ENCODE data around the gene GUCY2C. TPM values are rescaled to one million over a fixed set of nuclear protein-coding genes. Genes with fewer than 3 reads are reported as not detected.

GUCY2C gene
- polyA plus RNA-seq, 1 experiment, result not detected

GRCh38 chr12:14621826-14622225 is 74.6 kb downstream of the GUCY2C start:
- Histone ChIP-seq H3K9me3 (ENCODE audit: control insufficient read depth, insufficient read depth, low read length) (no peaks in the 10 kb centered on the region), H3K27me3 (ENCODE audit: control insufficient read depth, insufficient read depth, low read length) (no peaks in the 10 kb centered on the region), H3K4me3 (ENCODE audit: low read depth, low read length) (no peak overlapping the region), H3K27ac (ENCODE audit: low read depth, low read length) (no peak overlapping the region)
- TF ChIP-seq CTCF (IDR thresholded peaks at IDR 0.05; ENCODE audit: low read depth, low read length), result no peak
- DNase-seq (ENCODE audit: low read depth, low spot score), result no peak
- ChIA-PET CTCF (interaction anchor here (0.6 to 5.4 kb wide), 4 partner anchors 7 to 1367 kb away, joined by 3 to 69 read pairs (median 12); no protein-coding TSS in a partner anchor), POLR2A (no interaction called here)

GRCh38 chr12:14619741-14620501 is 76.5 kb downstream of the GUCY2C start:
- H3K9me3 ChIP-seq (ENCODE audit: control insufficient read depth, insufficient read depth, low read length), result no peaks in the 10 kb centered on the region
- CTCF ChIA-PET, result interaction anchor here (0.5 to 5.4 kb wide), 4 partner anchors 9 to 435 kb away, joined by 8 to 69 read pairs (median 18); no protein-coding TSS in a partner anchor
- POLR2A ChIA-PET, result no interaction called here
- no peak for TF ChIP-seq CTCF (IDR thresholded peaks at IDR 0.05; ENCODE audit: low read depth, low read length)
- H3K4me3 ChIP-seq (ENCODE audit: low read depth, low read length), result no peak overlapping the region
- H3K27me3 ChIP-seq (ENCODE audit: control insufficient read depth, insufficient read depth, low read length), result no peaks in the 10 kb centered on the region
- DNase-seq (ENCODE audit: low read depth, low spot score), result no peak
- no peak overlapping the region for H3K27ac ChIP-seq (ENCODE audit: low read depth, low read length)

- Histone ChIP-seq H3K9me3 (ENCODE audit: control insufficient read depth, insufficient read depth, low read length) (no peaks in the 10 kb centered on the region), H3K4me3 (ENCODE audit: low read depth, low read length) (no peak overlapping the region), H3K27me3 (ENCODE audit: control insufficient read depth, insufficient read depth, low read length) (no peaks in the 10 kb centered on the region), H3K27ac (ENCODE audit: low read depth, low read length) (no peak overlapping the region)
- ChIA-PET CTCF (interaction anchor here (0.6 to 5.4 kb wide), 4 partner anchors 10 to 435 kb away, joined by 4 to 69 read pairs (median 18); no protein-coding TSS in a partner anchor), POLR2A (no interaction called here)
- peak; percentile 41 for TF ChIP-seq CTCF (IDR thresholded peaks at IDR 0.05; ENCODE audit: low read depth, low read length)
- DNase-seq (ENCODE audit: low read depth, low spot score), result no peak
Measured at GRCh38 chr12:14618983-14619382, 77.4 kb downstream of the GUCY2C start.

GRCh38 chr12:14614704-14615121 is 81.7 kb downstream of the GUCY2C start:
- no peak for DNase-seq (ENCODE audit: low read depth, low spot score)
- H3K27me3 ChIP-seq (ENCODE audit: control insufficient read depth, insufficient read depth, low read length), result no peaks in the 10 kb centered on the region
- H3K27ac ChIP-seq (ENCODE audit: low read depth, low read length), result no peak overlapping the region
- ChIA-PET CTCF (interaction anchor here (1.8 to 1.9 kb wide), 2 partner anchors 377 kb away, joined by 5 to 7 read pairs; no protein-coding TSS in a partner anchor), POLR2A (no interaction called here)
- TF ChIP-seq CTCF (IDR thresholded peaks at IDR 0.05; ENCODE audit: low read depth, low read length), result no peak
- H3K4me3 ChIP-seq (ENCODE audit: low read depth, low read length), result no peak overlapping the region
- H3K9me3 ChIP-seq (ENCODE audit: control insufficient read depth, insufficient read depth, low read length), result no peaks in the 10 kb centered on the region

GRCh38 chr12:14613718-14614117 is 82.7 kb downstream of the GUCY2C start:
- no peak for TF ChIP-seq CTCF (IDR thresholded peaks at IDR 0.05; ENCODE audit: low read depth, low read length)
- H3K9me3 ChIP-seq (ENCODE audit: control insufficient read depth, insufficient read depth, low read length), result no peaks in the 10 kb centered on the region
- DNase-seq (ENCODE audit: low read depth, low spot score), result no peak
- CTCF ChIA-PET, result interaction anchor here (1.8 kb wide), 1 partner anchor 376 kb away, joined by 5 read pairs; no protein-coding TSS in a partner anchor
- POLR2A ChIA-PET, result no interaction called here
- H3K4me3 ChIP-seq (ENCODE audit: low read depth, low read length), result no peak overlapping the region
- H3K27me3 ChIP-seq (ENCODE audit: control insufficient read depth, insufficient read depth, low read length), result no peaks in the 10 kb centered on the region
- no peak overlapping the region for H3K27ac ChIP-seq (ENCODE audit: low read depth, low read length)
